GM21576 (cell line): ENCODE data around the gene METTL2A.
"Not testable (repeated sequence)": the region's sequence is repeated elsewhere in the genome, so short reads cannot be mapped to it uniquely, and the experiment has no call there.

Experiments used
- ATAC-seq: cut with Tn5 transposase; IDR thresholded peaks from one replicate; pipeline ENCODE4 v1.9.1; 2021; ENCODE audit warnings: mild to moderate bottlenecking, moderate library complexity; ENCODE audit not compliant: unreplicated experiment

METTL2A gene

DNA sequence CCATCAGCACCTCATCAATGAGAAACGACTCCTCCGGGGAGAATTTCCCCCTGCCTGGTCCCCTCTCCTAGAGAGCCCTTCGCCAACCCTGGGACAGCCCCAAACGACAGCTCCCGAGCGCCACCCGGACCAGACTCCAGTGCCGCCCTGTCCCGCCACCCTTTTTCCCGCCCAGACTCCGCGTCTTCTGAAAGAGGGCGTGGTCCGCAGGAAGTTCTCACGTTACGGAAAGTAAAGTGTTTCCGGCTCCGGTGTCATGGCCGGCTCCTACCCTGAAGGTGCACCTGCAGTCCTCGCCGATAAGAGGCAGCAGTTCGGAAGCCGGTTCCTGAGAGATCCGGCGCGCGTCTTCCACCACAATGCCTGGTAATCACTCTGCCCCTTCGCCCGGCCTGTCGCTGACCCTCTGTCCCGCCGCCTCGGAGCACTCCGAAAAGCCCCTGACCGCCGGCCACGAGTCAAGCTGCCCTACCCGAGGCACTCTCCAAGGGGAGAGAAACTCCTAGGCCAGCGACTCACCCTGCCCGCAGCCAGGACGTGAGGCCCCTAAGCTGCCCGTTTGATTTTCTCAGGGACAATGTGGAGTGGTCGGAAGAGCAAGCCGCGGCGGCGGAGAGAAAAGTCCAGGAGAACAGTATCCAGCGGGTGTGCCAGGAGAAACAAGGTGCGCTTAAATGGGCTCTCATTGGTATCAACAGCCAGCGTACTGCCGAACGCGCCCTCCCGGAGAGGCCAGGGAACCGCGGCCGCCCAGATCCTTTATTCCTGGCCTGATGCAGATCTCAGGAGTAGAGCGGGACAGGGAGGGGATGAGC lies at the start of gene METTL2A:
METTL2A (plus strand) TSS at position 251 of the 815 bp plus-strand sequence; CDS start at position 257, 6 bp downstream.
- ATAC-seq: peak; percentile 92

DNA sequence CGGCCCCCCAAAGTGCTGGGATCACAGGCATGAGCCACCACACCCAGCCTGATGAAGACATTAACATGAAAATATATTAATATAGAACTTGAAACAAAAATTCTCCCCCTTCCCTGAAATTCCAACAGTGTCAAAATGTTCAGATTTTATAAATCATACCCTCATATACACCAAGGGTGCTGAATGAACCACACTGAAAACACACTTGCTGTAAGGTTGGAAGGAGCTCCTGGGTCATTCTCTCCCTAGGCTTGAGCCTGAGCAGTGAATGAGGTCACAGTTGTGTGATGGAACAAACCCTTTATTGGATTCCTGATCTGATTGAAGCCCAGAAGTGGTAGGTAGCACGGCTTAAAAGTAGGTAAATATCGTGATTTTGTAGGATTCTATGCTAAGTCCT lies 43.4 kb upstream of the METTL2A start, which contains the start of gene EFCAB3:
EFCAB3 (plus strand) TSS at position 301 of the 400 bp plus-strand sequence. CDS start 2,427 bp downstream, outside the sequence.
- ATAC-seq: no peak

DNA sequence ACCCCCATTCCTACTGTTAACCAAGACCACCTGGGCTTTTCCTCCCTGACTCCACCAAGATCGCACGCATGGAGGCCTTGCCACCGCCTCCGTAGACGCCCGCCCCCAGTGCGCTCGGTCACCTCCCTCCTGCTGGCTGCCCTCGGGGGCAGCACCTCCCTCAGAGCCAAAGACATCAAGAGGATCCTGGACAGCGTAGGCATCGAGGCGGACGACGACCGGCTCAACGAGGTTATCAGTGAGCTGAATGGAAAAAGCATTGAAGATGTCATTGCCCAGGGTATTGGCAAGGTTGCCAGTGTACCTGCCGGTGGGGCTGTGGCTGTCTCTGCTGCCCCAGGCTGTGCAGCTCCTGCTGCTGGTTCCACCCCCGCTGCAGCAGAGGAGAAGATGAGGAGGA lies 42.1 kb upstream of the METTL2A start:
- no peak for ATAC-seq

DNA sequence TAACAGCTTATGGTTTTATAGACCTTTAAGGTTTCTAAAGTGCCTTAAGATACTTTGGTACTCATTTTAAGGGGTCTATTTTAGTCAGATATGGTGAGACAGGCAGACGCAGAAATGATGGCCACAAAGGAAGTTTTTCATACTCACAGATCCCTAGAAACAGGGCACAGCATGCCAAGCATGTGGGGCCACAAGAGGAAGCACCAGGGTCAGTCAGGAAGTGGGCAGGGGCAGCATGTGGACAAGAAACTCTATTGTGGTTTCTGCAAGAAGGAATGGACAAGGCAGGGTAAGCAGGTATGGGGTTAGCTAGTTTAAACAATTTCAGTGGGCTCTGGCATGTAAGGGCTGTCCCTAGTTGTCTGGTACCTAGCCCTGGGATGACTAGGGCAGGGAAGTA lies 34.8 kb upstream of the METTL2A start:
- ATAC-seq: no peak

GRCh38 chr17:62392908-62393307 lies 30.8 kb upstream of the METTL2A start:
- ATAC-seq: no peak

- no peak for ATAC-seq
Measured at GRCh38 chr17:62398891-62399290, 24.8 kb upstream of the METTL2A start.

DNA sequence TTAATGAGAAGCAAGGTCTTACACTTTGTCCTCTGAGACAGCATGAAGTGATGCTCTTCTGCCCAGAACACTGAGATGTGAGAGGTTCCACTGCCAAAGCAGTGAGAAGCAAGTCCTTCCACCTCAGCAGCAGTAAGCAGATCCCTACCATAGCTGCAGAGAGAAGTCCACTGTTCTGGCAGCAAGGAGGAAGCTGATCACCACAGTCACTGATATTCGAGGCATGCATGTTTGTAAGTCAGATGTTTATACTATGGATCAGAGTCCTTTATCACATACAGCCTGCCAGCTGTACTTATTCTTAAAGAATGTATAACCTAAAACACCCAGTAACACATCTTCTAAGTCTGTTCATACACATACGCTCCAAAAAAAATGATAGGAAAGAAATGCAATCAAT lies 18.2 kb upstream of the METTL2A start:
- ATAC-seq: no peak

- not testable (repeated sequence) for ATAC-seq
Measured at GRCh38 chr17:62413090-62413489, 10.6 kb upstream of the METTL2A start.

DNA sequence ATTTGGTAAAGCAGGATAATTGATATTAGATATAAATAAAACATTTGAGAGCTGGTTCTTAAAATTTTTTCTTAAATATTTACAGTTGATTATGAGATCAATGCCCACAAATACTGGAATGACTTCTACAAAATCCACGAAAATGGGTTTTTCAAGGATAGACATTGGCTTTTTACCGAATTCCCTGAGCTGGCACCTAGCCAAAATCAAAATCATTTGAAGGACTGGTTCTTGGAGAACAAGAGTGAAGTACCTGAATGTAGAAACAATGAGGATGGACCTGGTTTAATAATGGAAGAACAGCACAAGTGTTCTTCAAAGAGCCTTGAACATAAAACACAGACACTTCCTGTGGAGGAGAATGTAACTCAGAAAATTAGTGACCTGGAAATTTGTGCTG lies 2.5 kb downstream of the METTL2A start:
- ATAC-seq: not testable (repeated sequence)

DNA sequence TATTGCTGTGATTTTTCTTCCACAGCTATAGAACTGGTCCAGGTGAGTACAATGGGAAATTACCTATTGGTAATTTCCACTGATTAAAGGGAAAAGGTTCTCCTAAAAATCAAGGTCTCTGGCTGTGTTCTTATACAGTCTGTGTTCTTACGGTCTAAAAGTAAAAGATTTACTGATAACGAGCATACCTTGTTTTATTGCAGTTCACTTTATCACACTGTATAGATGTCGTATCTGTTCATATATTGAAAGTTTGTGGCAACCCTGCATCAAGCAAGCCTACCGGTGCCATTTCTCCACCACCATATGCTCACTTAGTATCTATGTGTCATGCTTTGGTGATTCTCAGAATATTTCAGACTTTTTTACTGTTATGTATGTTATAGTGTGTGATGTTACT lies 11.6 kb downstream of the METTL2A start:
- ATAC-seq: not testable (repeated sequence)

DNA sequence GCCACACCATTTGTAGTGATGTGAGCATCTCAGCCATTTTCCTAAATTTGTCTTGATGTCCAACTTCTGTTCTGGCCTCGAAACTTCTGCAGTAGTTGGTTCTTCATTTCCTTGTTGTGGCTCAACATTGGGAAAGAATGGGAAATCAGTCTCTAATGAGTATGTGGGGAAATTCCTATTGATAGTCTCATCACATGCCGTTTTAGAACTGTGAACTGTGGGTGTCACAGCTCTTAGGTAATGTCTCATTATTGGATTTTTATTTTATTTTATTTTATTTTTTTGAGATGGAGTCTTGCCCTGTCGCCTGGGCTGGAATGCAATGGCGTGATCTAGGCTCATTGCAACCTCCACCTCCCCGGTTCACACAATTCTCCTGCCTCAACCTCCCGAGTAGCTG lies 17.5 kb downstream of the METTL2A start:
- ATAC-seq: not testable (repeated sequence)

DNA sequence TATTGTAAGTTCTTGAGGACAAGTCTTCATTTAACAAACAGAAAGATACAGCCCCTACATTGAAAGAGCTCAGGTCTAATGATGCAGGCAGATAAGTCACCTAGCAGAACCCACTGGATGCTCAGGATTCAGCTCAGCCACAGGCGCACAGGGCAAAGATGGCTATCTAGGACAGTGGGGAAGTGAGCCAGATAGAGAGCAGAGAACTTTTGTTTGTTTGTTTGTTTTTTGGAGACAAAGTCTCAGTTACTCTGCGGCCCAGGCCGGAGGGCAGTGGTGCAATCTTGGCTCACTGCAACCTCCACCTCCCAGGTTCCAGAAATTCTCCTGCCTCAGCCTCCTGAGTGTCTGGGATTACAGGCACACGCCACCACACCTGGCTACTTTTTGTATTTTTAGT lies 20.4 kb downstream of the METTL2A start:
- no peak for ATAC-seq

DNA sequence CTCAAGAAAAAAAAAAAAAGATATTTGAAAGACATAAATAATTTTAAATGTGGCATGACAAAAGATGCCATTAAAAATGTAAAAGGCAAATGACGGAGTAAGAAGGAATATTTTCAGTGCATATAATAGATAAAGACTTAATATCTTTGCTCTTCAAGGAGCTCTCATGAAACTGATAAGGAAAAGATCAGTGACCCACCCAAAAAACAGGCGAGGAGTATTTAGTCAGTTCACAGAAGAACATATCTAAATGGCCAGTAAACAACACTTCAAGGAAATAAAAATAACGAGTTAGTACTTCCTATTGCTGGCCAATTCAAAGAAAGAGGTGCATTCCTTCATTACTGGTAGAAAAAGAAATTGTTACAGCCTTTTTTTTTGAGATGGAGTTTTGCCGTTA lies 22.1 kb downstream of the METTL2A start:
- not testable (repeated sequence) for ATAC-seq

DNA sequence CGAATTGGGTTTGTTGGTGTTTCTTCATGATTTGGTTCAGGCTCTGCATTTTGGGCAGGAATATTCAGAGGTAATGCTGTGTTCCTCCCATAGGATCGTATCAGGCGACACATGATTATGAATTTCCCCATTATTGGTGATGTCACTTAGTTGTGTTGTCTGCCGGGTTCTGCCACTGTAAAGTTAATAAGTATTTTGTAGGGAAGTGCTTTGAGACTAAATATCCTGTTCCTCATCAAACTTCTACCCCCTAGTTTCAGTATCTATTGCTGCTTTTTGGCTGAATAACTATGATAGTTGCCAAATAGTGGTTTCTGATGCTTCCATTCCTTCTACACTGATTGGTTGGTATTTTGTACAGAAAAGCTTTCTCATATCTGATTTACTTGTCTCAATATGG lies 28.5 kb downstream of the METTL2A start:
- ATAC-seq: not testable (repeated sequence)

- ATAC-seq: not testable (repeated sequence)
Measured at GRCh38 chr17:62453041-62453440, 29.3 kb downstream of the METTL2A start.

DNA sequence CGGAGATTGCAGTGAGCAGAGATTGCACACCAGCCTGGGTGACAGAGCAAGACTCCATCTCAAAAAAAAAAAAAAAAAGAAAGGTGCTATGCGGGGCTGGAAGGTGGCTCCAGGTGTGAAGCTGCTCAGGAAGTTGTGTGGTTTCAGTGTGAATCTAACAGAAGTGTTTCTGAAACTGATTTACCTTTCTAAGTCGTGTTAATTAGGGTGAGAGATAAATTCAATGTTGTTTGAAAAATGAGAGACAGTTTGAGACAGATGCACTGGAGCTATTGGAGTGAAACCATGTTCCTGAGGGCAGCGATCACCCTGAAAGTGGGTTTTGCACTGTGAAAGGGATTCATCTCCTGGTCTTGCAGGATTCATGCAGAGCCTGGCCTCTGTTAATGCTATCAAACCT lies 30.0 kb downstream of the METTL2A start:
- peak; percentile 27 for ATAC-seq

DNA sequence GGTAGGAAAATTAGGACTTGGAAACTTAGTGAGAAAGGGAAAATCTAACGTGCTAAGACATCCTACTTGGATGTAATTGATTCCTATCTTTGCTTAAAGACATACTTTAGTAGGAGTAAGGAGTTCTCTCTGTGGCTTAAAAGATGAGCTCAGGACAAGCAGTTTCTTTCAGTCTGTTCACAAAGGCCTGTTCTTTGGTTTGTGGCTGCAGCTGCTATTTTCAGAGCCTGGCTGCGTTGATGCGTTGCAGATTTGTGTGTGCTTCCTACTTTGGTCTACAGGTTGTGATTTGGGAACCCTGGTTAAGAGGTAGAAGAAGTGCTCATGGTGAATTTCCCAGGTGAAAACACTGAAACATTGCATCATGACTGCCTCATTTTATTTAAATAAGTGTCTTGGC lies 30.4 kb downstream of the METTL2A start:
- ATAC-seq: peak; percentile 54

DNA sequence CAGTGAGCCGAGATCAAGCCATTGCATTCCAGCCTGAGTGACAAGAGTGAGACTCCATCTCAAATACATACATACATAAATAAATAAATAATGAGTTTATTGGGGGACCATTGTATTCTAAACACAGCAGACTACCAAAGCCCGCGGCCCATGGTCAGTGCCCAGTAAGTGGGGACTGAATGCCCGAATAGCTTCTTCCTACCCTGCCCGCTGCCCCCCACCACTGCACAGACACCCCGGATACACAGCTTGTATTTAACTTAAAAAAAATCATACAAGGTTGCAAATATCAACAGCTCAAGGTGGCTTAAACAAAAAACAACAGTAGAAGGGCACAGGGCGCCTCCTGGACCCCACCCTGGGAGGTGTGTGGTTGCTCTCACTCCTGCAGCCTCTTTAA lies 32.3 kb downstream of the METTL2A start:
- ATAC-seq: no peak

- ATAC-seq: not testable (repeated sequence)
Measured at GRCh38 chr17:62458483-62458882, 34.8 kb downstream of the METTL2A start.

DNA sequence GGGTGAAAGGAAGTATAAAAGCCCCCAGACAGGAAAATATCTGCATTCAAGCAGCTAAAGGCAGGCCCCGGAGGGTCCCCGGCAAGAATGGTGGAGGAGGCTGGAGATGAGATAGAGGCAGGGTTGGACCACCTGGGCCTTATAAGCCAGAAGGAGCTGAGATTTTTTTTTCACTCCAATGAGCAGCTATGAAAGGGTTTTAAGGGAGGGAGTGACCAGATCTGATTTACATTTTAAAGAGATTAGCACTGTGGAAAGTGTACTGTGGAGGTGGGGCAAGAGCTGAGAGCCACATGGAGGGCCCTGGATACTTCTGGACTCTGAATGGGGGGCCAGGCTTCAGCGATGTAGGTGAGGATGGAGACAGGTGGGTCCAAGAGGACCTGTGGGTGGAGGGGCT lies 40.7 kb downstream of the METTL2A start:
- ATAC-seq: not testable (repeated sequence)

DNA sequence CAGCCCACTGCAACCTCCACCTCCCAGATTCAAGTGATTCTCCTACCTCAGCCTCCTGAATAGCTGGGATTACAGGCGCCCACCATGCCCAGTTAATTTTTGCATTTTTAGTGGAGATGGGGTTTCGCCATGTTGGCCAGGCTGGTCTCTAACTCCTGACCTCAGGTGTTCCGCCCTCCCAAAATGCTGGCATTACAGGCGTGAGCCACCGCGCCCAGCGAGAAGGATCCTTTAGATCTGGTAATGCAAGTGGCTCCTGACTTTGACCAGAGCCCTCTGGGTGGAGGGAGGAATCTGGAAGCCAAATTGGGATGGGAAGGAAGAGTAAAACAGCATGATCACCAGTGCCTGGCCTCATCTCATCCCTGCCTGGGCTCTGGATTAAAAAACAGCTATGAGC lies 41.6 kb downstream of the METTL2A start:
- not testable (repeated sequence) for ATAC-seq

DNA sequence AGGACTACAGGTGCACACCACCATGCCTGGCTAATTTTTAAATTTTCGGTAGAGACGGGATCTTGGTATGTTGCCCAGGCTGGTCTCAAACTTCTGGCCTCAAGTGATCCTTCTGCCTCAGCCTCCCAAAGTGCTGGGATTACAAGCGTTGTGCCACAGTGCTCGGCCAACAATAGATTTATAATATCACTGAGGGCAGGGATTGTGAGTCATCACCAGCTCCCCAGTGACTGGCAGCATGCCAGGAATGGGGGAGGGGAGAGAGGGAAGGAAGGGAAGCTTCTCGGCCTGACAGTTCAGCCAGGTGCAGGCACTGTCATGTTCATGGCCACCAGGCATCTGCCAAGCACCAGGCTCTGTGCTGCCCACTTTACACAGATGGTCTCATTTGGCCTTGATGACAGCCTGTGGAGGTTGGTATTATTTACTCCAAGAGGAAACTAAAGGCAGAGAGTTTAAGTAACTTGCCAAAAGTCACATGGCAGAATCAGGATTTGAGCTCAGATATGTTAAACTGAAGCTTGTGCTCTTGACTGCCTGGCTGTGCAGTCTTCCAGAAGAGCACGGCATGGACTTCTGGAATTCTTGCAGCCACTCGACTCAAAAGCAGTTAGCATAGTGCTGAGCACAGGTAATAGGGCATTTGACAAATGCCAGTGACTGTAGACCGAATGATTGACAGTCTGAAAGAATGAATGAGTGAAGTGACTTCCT lies 47.1 kb downstream of the METTL2A start:
- ATAC-seq: not testable (repeated sequence)
